ENCODE measurements around the gene ACTA1. TPM values are rescaled to one million over a fixed set of nuclear protein-coding genes. Genes with fewer than 3 reads are reported as not detected.
A peak's percentile ranks its signal among the peaks of the same experiment; 100 is the strongest.
"Not testable (repeated sequence)": the region's sequence is repeated elsewhere in the genome, so short reads cannot be mapped to it uniquely, and the experiment has no call there.

The ACTA1 gene
- total and polyA plus RNA-seq, 9 of the 15 experiments (the other 6 are each of a cell fraction or from before 2014, with no cell fraction given), result 0.07 to 0.36 TPM; not detected in 7

DNA sequence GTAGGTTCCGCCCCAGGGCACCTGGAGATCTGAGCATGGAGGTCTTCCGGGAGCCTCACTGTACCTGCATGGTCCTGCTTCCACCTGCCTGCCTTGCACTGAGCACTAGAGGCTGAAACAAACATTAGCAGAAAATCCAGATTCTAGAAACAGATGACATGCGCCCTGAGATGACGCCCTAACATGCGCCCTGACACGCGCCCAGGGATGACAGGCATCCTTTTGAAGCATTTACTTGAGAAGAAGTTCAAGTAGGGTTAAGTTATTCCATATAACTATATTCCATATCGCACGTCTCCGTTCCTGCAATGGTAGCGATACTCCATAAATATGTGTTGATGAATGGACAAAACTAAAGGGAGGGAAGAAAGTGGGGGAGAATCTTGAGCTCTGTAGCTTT is 13.7 kb downstream of the ACTA1 start:
- H3K4me1 ChIP-seq (replicated peaks in 1 of 2; ENCODE audit: control insufficient read depth in 2 of 2, insufficient read depth in 2 of 2, low read length in 2 of 2), result no peaks in the 10 kb centered on the region; a peak in 1 of 5 replicates
- intact Hi-C loops (cut with micrococcal nuclease), result loop anchor here (5.0 kb wide), 1 partner anchor 62 kb away; no protein-coding TSS in a partner anchor
- TF ChIP-seq, protein P1, sequence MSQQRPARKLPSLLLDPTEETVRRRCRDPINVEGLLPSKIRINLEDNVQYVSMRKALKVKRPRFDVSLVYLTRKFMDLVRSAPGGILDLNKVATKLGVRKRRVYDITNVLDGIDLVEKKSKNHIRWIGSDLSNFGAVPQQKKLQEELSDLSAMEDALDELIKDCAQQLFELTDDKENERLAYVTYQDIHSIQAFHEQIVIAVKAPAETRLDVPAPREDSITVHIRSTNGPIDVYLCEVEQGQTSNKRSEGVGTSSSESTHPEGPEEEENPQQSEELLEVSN (IDR thresholded peaks at IDR 0.05; ENCODE audit: borderline replicate concordance in 1 of 2, extremely low read depth in 1 of 2, insufficient read depth in 1 of 2, insufficient read length in 1 of 2, low read depth in 1 of 2, low read length in 1 of 2, poor library complexity in 1 of 2, severe bottlenecking in 1 of 2), result peak in 1 of 2 experiments; percentile 63
- 0 out of 2 replicates have a peak, but pooled peaks have one; percentile 41 for TF ChIP-seq ATF1 (CRISPR knock-in tag; IDR thresholded peaks at IDR 0.05)
- no peak for TF ChIP-seq ATF1 (tag; IDR thresholded peaks at IDR 0.05)
- peak; percentile 89 for TF ChIP-seq CREM (IDR thresholded peaks at IDR 0.05; ENCODE audit: low read depth)
- TF ChIP-seq CREB1 (IDR thresholded peaks at IDR 0.05), result peak; percentile 75
- TF ChIP-seq CREB1 (CRISPR knock-in tag; IDR thresholded peaks at IDR 0.05), result peak; percentile 71
- peak; percentile 63 for TF ChIP-seq L3MBTL2 (IDR thresholded peaks at IDR 0.05)
- TF ChIP-seq, protein P2, sequence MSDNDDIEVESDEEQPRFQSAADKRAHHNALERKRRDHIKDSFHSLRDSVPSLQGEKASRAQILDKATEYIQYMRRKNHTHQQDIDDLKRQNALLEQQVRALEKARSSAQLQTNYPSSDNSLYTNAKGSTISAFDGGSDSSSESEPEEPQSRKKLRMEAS (CRISPR knock-in tag; IDR thresholded peaks at IDR 0.05), result peak; percentile 67; the same call in 1 of the 2 replicates
- no peak for TF ChIP-seq ZNF146 (CRISPR knock-in tag; IDR thresholded peaks at IDR 0.05; ENCODE audit: unreplicated experiment)
- no peak for TF ChIP-seq TAF15 (IDR thresholded peaks at IDR 0.05; ENCODE audit: low read depth, low read length)
- H2AFZ ChIP-seq (ENCODE audit: low read depth, low read length), result no peak overlapping the region
- no peak for FAIRE-seq
- no peaks in the 10 kb centered on the region for H3K79me2 ChIP-seq (ENCODE audit: control insufficient read depth, insufficient read depth, low read length)
- ChIA-PET CTCF (ENCODE audit: low intra/inter-chr PET ratio) (no interaction called here), POLR2A (interaction anchor here (0.9 to 2.0 kb wide), 3 partner anchors 10 to 63 kb away, joined by 3 to 10 read pairs (median 4); no protein-coding TSS in a partner anchor)
- no peaks in the 10 kb centered on the region for H3K9me1 ChIP-seq (ENCODE audit: control insufficient read depth, insufficient read depth, low read length)
- WGBS (ENCODE audit: insufficient coverage, low coverage, missing lambda C conversion rate), result under 1% methylated on average over 11 of the region's 11 CpGs
- H3K27ac ChIP-seq (ENCODE audit: extremely low read depth, low read depth, low read length), result no peak overlapping the region
- in situ Hi-C loops (cut with MboI), result no loop called here
- H3K9ac ChIP-seq (ENCODE audit: insufficient read depth in 1 of 2, low read depth in 2 of 2, low read length in 2 of 2), result no peak overlapping the region
- H4K20me1 ChIP-seq (replicated peaks; ENCODE audit: control insufficient read depth, insufficient read depth, low read length), result no peaks in the 10 kb centered on the region
- no peak overlapping the region for H3K4me2 ChIP-seq (ENCODE audit: insufficient read depth, low read length)
- H3K4me3 ChIP-seq, result no peak overlapping the region
- DNase-seq (ENCODE audit: extremely low read depth in 1 of 4, low spot score in 3 of 4), result no peak
- no peaks in the 10 kb centered on the region for H3K36me3 ChIP-seq (ENCODE audit: control insufficient read depth, insufficient read depth, low read length)
- ATAC-seq, result peak; percentile 49
- peaks cover 3% of the 10 kb centered on the region for H3K9me3 ChIP-seq (replicated peaks; ENCODE audit: control insufficient read depth, insufficient read depth, low read depth, low read length)
- H3K27me3 ChIP-seq (ENCODE audit: control insufficient read depth in 2 of 2, insufficient read depth in 2 of 2, low read length in 2 of 2), result peaks cover 26 to 31% of the 10 kb centered on the region in 2 experiments
- no TSS peak for BruUV-seq (replicated peaks)

DNA sequence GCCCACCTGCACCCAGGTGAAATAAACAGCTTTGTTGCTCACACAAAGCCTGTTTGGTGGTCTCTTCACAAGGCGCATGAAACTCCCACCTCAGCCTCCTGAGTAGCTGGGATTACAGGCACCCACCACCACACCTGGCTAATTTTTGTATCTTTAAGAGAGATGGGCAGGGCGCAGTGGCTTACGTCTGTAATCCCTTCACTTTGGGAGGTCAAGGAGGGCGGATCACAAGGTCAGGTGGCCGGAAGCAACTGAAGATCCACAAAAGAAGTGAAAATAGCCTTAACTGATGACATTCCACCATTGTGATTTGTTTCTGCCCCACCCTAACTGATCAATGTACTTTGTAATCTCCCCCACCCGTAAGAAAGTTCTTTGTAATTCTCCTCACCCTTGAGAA is 15.3 kb downstream of the ACTA1 start:
- 14% methylated on average over 6 of the region's 6 CpGs for WGBS (ENCODE audit: insufficient coverage, low coverage, missing lambda C conversion rate)
- H3K9me3 ChIP-seq (replicated peaks; ENCODE audit: control insufficient read depth, insufficient read depth, low read depth, low read length); H3K36me3 ChIP-seq (ENCODE audit: control insufficient read depth, insufficient read depth, low read length); BruUV-seq (replicated peaks); H3K9ac ChIP-seq (ENCODE audit: insufficient read depth in 1 of 2, low read depth in 2 of 2, low read length in 2 of 2); H3K27ac ChIP-seq (ENCODE audit: extremely low read depth, low read depth, low read length); in situ Hi-C loops (cut with MboI); H3K4me2 ChIP-seq (ENCODE audit: insufficient read depth, low read length); ATAC-seq; FAIRE-seq; H3K79me2 ChIP-seq (ENCODE audit: control insufficient read depth, insufficient read depth, low read length); H3K4me1 ChIP-seq (replicated peaks in 1 of 2; ENCODE audit: control insufficient read depth in 2 of 2, insufficient read depth in 2 of 2, low read length in 2 of 2); DNase-seq (ENCODE audit: extremely low read depth in 1 of 4, low spot score in 3 of 4); H4K20me1 ChIP-seq (replicated peaks; ENCODE audit: control insufficient read depth, insufficient read depth, low read length); H2AFZ ChIP-seq (ENCODE audit: low read depth, low read length); H3K9me1 ChIP-seq (ENCODE audit: control insufficient read depth, insufficient read depth, low read length); H3K4me3 ChIP-seq: not testable (repeated sequence)
- ChIA-PET POLR2A (interaction anchor here (0.6 kb wide), 1 partner anchor 567 kb away, joined by 3 read pairs; no protein-coding TSS in a partner anchor), CTCF (ENCODE audit: low intra/inter-chr PET ratio) (interaction anchor here (1.4 kb wide), 1 partner anchor 161 kb away, joined by 5 read pairs; no protein-coding TSS in a partner anchor)
- peaks cover 30 to 32% of the 10 kb centered on the region in 2 experiments for H3K27me3 ChIP-seq (ENCODE audit: control insufficient read depth in 2 of 2, insufficient read depth in 2 of 2, low read length in 2 of 2)
- intact Hi-C loops (cut with micrococcal nuclease), result loop anchor here (2.0 kb wide), 1 partner anchor 16 kb away; the partner anchor contains the start of gene ACTA1

All from K562 (cell line).